Measurements from ENCODE around the gene TMEM141.

GRCh38 chr9:136745389-136746154 is 45.6 kb upstream of the TMEM141 start:
- TF ChIP-seq EP300 (IDR thresholded peaks at IDR 0.05; ENCODE audit: borderline replicate concordance in 1 of 2, control insufficient read depth in 1 of 2, low read depth in 2 of 2, low read length in 2 of 2) (no peak), POLR2A (IDR thresholded peaks at IDR 0.05; ENCODE audit: low read depth, low read length) (no peak)
